Measurements from ENCODE around the gene MAGI2.

MAGI2 gene

GRCh38 chr7:79308192-79308591 lies 145.3 kb downstream of the MAGI2 start:
- H3K4me1 ChIP-seq (ENCODE audit: control insufficient read depth in 1 of 2, insufficient read depth in 1 of 2, low read depth in 1 of 2, low read length in 1 of 2): peaks cover 0 to 6% of the 10 kb centered on the region in 2 experiments
- H3K4me3 ChIP-seq (ENCODE audit: low read depth in 1 of 2, low read length in 1 of 2): no peak overlapping the region
- TF ChIP-seq, protein P1, sequence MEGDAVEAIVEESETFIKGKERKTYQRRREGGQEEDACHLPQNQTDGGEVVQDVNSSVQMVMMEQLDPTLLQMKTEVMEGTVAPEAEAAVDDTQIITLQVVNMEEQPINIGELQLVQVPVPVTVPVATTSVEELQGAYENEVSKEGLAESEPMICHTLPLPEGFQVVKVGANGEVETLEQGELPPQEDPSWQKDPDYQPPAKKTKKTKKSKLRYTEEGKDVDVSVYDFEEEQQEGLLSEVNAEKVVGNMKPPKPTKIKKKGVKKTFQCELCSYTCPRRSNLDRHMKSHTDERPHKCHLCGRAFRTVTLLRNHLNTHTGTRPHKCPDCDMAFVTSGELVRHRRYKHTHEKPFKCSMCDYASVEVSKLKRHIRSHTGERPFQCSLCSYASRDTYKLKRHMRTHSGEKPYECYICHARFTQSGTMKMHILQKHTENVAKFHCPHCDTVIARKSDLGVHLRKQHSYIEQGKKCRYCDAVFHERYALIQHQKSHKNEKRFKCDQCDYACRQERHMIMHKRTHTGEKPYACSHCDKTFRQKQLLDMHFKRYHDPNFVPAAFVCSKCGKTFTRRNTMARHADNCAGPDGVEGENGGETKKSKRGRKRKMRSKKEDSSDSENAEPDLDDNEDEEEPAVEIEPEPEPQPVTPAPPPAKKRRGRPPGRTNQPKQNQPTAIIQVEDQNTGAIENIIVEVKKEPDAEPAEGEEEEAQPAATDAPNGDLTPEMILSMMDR (IDR thresholded peaks at IDR 0.05): no peak
- H3K9me3 ChIP-seq: no peaks in the 10 kb centered on the region
- no peaks in the 10 kb centered on the region for H3K27me3 ChIP-seq
- H3K36me3 ChIP-seq: no peaks in the 10 kb centered on the region
- H3K27ac ChIP-seq: no peak overlapping the region

DNA sequence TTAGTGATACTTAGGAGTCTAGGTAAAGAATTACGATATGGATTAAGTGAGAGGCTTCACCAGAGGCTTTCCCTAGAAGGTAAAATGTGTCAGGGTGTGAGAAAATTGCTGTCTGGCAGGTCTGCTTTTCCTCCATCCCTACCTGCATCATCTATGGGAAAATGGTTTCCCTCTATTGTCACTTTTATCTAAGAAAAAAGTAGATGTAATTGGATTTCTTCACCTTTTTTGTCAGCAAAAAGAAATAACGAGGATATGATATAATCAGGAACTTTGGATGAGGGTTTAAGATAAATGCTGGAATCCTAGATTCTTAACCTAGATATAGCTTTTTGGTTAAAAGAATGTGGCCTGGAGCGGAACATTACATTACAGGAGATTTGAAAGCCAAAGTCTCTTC lies 146.1 kb downstream of the MAGI2 start:
- no peaks in the 10 kb centered on the region for H3K9me3 ChIP-seq
- TF ChIP-seq, protein P1 (IDR thresholded peaks at IDR 0.05): no peak
- H3K27ac ChIP-seq: no peak overlapping the region
- no peak overlapping the region for H3K4me3 ChIP-seq (ENCODE audit: low read depth in 1 of 2, low read length in 1 of 2)
- no peaks in the 10 kb centered on the region for H3K36me3 ChIP-seq
- H3K27me3 ChIP-seq: no peaks in the 10 kb centered on the region
- H3K4me1 ChIP-seq (ENCODE audit: control insufficient read depth in 1 of 2, insufficient read depth in 1 of 2, low read depth in 1 of 2, low read length in 1 of 2): peaks cover under 1 to 6% of the 10 kb centered on the region in 2 experiments

- TF ChIP-seq, protein P1 (IDR thresholded peaks at IDR 0.05): no peak
- Histone ChIP-seq H3K27ac (no peak overlapping the region), H3K36me3 (no peaks in the 10 kb centered on the region), H3K9me3 (no peaks in the 10 kb centered on the region), H3K4me3 (ENCODE audit: low read depth in 1 of 2, low read length in 1 of 2) (no peak overlapping the region), H3K27me3 (no peaks in the 10 kb centered on the region), H3K4me1 (ENCODE audit: control insufficient read depth in 1 of 2, insufficient read depth in 1 of 2, low read depth in 1 of 2, low read length in 1 of 2) (peaks cover 15 to 21% of the 10 kb centered on the region in 2 experiments)
These were observed 148.8 kb downstream of the MAGI2 start for GRCh38 chr7:79304711-79305110.

DNA sequence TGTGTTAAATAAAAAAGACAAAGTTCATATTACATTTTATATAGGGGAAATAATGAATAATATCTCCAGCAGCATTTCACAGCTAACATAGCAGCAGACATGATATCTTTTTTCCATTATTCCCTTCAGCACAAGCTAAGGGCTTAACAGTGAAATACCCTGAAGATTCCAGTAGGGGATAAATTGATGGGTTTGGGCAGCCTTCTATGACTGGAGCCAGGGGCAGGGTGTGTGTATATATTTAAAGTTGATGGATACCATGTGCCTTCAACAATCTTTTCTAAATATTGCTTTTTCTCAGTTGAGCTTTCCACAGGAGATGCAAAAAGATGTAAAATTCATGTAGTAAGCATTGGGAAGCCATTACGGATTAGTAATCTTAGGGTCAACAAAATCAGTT lies 151.2 kb downstream of the MAGI2 start:
- no peaks in the 10 kb centered on the region for H3K9me3 ChIP-seq
- TF ChIP-seq, protein P1 (IDR thresholded peaks at IDR 0.05): no peak
- H3K36me3 ChIP-seq: no peaks in the 10 kb centered on the region
- H3K27me3 ChIP-seq: no peaks in the 10 kb centered on the region
- H3K4me3 ChIP-seq (ENCODE audit: low read depth in 1 of 2, low read length in 1 of 2): no peak overlapping the region
- H3K27ac ChIP-seq: no peak overlapping the region
- peaks cover 15 to 21% of the 10 kb centered on the region in 2 experiments for H3K4me1 ChIP-seq (ENCODE audit: control insufficient read depth in 1 of 2, insufficient read depth in 1 of 2, low read depth in 1 of 2, low read length in 1 of 2)

GRCh38 chr7:79301419-79301818 lies 152.0 kb downstream of the MAGI2 start:
- Histone ChIP-seq H3K4me3 (ENCODE audit: low read depth in 1 of 2, low read length in 1 of 2) (no peak overlapping the region), H3K36me3 (no peaks in the 10 kb centered on the region), H3K27me3 (peaks cover 2% of the 10 kb centered on the region), H3K27ac (peak overlapping the region; percentile 16), H3K9me3 (no peaks in the 10 kb centered on the region), H3K4me1 (ENCODE audit: control insufficient read depth in 1 of 2, insufficient read depth in 1 of 2, low read depth in 1 of 2, low read length in 1 of 2) (peaks cover 15 to 21% of the 10 kb centered on the region in 2 experiments)
- TF ChIP-seq, protein P1 (IDR thresholded peaks at IDR 0.05): no peak

- H3K4me1 ChIP-seq (ENCODE audit: control insufficient read depth in 1 of 2, insufficient read depth in 1 of 2, low read depth in 1 of 2, low read length in 1 of 2): peaks cover 15 to 21% of the 10 kb centered on the region in 2 experiments
- H3K27ac ChIP-seq: no peak overlapping the region
- TF ChIP-seq, protein P1 (IDR thresholded peaks at IDR 0.05): no peak
- H3K4me3 ChIP-seq (ENCODE audit: low read depth in 1 of 2, low read length in 1 of 2): no peak overlapping the region
- peaks cover 8% of the 10 kb centered on the region for H3K27me3 ChIP-seq
- no peaks in the 10 kb centered on the region for H3K9me3 ChIP-seq
- H3K36me3 ChIP-seq: no peaks in the 10 kb centered on the region
These were observed 152.9 kb downstream of the MAGI2 start for GRCh38 chr7:79300573-79300972.

All from neutrophil (primary cell).